Astrocyte of the cerebellum (primary cell): ENCODE results near the gene C2CD2.

Experiments used
- DNase-seq: peaks from one replicate; pipeline ENCODE4 v3.0.0-alpha.2; 2011; ENCODE audit warnings: low read depth
- H3K4me3 ChIP-seq: 2 replicates; pipeline ENCODE4 v1.5.1; 2011; ENCODE audit warnings: mild to moderate bottlenecking, low read depth, low read length, moderate library complexity
- in situ Hi-C: cut with HindIII; loops from 2 replicates; pipeline ENCODE4 v1.10.0; 2017; ENCODE audit warnings: low sequenced_read_pairs
- TF ChIP-seq, protein P1 (sequence below): IDR thresholded peaks from 2 replicates; pipeline ENCODE4 v1.5.1; 2012; ENCODE audit warnings: low read length, low read depth, moderate library complexity, mild to moderate bottlenecking; ENCODE audit errors: missing control alignments

C2CD2 gene

DNA sequence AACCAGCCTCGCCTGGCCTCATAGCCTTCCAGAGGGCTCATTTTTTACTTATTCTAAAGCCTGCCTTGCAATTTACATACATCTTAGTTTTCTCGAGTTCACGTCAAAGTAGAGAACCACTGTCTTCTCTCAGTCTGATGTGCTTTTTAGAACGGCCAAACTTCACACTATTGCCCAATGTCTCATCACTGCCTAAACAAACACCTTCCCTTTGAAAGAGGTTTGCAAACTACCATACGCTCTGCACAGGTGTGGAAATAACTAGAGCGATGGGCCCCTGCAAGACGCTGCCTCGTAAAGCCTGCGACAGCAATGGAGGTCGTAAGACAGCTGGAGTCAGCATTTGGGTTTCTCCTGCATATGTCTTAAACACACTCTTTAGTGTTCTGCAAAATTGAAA is 97.2 kb downstream of the C2CD2 start:
- TF ChIP-seq, protein P1, sequence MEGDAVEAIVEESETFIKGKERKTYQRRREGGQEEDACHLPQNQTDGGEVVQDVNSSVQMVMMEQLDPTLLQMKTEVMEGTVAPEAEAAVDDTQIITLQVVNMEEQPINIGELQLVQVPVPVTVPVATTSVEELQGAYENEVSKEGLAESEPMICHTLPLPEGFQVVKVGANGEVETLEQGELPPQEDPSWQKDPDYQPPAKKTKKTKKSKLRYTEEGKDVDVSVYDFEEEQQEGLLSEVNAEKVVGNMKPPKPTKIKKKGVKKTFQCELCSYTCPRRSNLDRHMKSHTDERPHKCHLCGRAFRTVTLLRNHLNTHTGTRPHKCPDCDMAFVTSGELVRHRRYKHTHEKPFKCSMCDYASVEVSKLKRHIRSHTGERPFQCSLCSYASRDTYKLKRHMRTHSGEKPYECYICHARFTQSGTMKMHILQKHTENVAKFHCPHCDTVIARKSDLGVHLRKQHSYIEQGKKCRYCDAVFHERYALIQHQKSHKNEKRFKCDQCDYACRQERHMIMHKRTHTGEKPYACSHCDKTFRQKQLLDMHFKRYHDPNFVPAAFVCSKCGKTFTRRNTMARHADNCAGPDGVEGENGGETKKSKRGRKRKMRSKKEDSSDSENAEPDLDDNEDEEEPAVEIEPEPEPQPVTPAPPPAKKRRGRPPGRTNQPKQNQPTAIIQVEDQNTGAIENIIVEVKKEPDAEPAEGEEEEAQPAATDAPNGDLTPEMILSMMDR: no peak
- in situ Hi-C loops: no loop called here
- H3K4me3 ChIP-seq: no peak overlapping the region
- DNase-seq: no peak

DNA sequence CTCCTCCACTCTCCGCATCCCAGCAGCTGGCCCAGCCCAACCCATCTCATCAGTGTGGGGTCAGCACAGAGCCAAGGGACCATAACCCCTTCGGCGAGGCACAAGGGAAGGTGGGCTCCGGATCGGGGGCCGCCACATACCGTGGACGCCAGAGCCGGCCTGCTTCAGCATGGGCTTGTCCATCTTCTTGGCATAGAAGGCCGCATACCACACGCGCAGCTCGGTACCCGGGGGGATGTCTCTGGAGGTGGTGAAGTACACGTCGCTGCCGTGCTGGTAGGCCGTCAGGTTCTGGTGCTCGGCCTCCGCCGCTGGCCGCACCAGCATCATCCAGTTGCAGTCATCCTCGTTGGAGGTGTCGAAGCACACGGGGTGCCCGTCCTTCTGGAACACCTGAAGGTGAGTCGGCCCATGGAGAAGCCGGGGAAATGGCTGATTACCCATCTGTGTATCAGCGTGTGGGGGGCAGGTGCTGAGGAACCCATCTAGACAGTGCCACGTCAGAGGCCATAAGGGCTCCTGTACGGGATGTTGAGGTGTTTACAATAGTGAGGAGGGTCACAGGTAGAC is 99.3 kb downstream of the C2CD2 start:
- in situ Hi-C loops: no loop called here
- TF ChIP-seq, protein P1: no peak
- DNase-seq: no peak
- H3K4me3 ChIP-seq: no peak overlapping the region

GRCh38 chr21:41852929-41853320 is 100.9 kb downstream of the C2CD2 start:
- TF ChIP-seq, protein P1: no peak
- DNase-seq: no peak
- in situ Hi-C loops: no loop called here
- H3K4me3 ChIP-seq: no peak overlapping the region

- TF ChIP-seq, protein P1: no peak
Observed at GRCh38 chr21:41852151-41852928, 101.5 kb downstream of the C2CD2 start.

DNA sequence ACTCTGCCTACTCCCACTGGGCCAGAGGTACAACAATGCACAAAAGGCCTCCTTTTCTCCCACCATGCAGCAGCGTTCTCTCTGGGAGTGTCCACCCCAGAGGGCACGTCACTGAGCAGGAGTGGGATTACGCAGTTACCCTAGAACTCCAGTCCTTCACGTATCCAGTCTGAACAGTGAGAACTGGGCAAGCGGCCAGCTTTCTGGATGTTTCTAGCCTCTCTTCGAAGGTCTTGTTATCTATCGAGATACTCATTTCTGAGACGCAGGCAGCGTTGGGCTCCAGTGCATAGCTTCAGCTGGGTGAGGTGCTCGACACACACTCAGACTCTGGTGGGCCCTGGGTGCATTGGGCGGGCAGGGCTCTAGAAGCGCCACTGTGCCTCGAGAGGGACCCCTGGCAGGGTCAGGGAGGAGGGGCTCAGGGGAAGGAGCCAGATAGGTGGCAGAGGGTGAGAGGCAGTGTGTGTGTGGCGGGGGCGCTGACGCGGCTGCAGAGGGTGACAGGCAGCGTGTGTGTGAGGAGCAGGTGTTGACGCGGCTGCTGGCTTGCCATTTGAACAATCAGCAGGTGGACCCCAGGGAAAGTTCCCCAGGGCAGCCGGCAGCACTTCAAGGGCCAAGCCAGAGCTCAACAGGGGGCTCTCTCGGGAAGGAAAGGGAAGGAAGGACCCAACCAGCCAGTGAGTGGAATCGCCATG is 102.6 kb downstream of the C2CD2 start:
- DNase-seq: no peak
- H3K4me3 ChIP-seq: no peak overlapping the region
- in situ Hi-C loops: no loop called here
- TF ChIP-seq, protein P1: no peak

More at GRCh38 chr21:41852151-41852928, 101.5 kb downstream of the C2CD2 start:
- in situ Hi-C loops: no loop called here
- no peak for DNase-seq
- H3K4me3 ChIP-seq: no peak overlapping the region

DNA sequence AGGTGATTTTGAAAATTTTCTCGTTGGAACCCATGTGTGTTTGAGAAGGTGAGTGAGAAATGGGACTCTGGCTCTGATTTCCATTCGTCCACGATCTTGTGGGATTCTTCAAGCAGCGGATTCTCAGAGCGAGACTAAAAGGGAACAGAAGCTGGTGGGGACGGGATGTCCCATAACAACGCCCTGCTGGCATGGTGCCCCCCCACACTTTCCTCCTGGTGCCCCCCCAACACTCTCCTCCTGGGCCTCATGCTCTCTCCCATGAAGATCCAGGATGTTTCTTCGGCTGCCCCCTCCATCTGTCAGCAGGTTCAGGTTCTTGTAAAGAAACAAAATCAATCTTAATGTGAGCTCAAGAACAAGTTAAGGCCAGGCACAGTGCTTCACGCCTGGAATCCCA is 103.7 kb downstream of the C2CD2 start:
- in situ Hi-C loops: no loop called here
- TF ChIP-seq, protein P1: no peak
- DNase-seq: no peak
- H3K4me3 ChIP-seq: no peak overlapping the region
